SIG-M5 treated with dmso at 0.1 percent for 504 hours (cell line): Measurements from ENCODE around the gene MYDGF.

Experiments
- DNase-seq: peaks from one replicate; lab custom pipeline; 2025; ENCODE audit not compliant: unreplicated experiment; lab: John Stamatoyannopoulos, UW

Gene MYDGF

GRCh38 chr19:4613254-4613751, 56.8 kb downstream of the MYDGF start:
- no peak for DNase-seq

- DNase-seq: peak; percentile 79
Measured at GRCh38 chr19:4609878-4610511, 60.1 kb downstream of the MYDGF start.
